HFFc6 (cell line): ENCODE measurements around the gene PCDHGA7. TPM values are rescaled to one million over a fixed set of nuclear protein-coding genes. Genes with fewer than 3 reads are reported as not detected.
"Not testable (repeated sequence)": the region's sequence is repeated elsewhere in the genome, so short reads cannot be mapped to it uniquely, and the experiment has no call there.

Experiments
- DNase-seq: peaks from one replicate; pipeline ENCODE4 v3.0.0-alpha.2; 2018
- H3K27ac Mint-ChIP-seq: 2 replicates; pipeline ENCODE4 v1.8.0; 2020; ENCODE audit warnings: mild to moderate bottlenecking, mixed read lengths
- H3K27me3 Mint-ChIP-seq: 2 replicates; pipeline ENCODE4 v1.8.0; 2021; ENCODE audit warnings: mild to moderate bottlenecking, moderate library complexity, mixed read lengths; ENCODE audit not compliant: insufficient read depth
- H3K36me3 Mint-ChIP-seq: 2 replicates; pipeline ENCODE4 v1.8.0; 2021; ENCODE audit warnings: low read depth, mixed read lengths
- H3K4me1 Mint-ChIP-seq: 2 replicates; pipeline ENCODE4 v1.8.0; 2020; ENCODE audit warnings: low read depth, mixed read lengths
- H3K4me3 Mint-ChIP-seq: 2 replicates; pipeline ENCODE4 v1.8.0; 2020; ENCODE audit warnings: mild to moderate bottlenecking, moderate library complexity, mixed read lengths
- H3K9me3 Mint-ChIP-seq: 2 replicates; pipeline ENCODE4 v1.8.0; 2020; ENCODE audit warnings: mild to moderate bottlenecking, mixed read lengths
- CTCF ChIP-seq: fragments of 200-600 bp; sonication (generic); IDR thresholded peaks from 2 replicates; pipeline ENCODE4 v1.5.0; 2021; ENCODE audit warnings: antibody characterized with exemption, mild to moderate bottlenecking
- long read RNA-seq: library from polyadenylated mRNA; unstranded; transcript quantifications from one replicate; pipeline ENCODE4 v2.0.0, GENCODE V29; 2019
- total RNA-seq, 6 experiments: library from RNA; stranded (reverse); fragmentation: NEBNext Ultra II Directional; extraction: Animal tissue kit (Norgen Biotek cat#: 25700); gene quantifications; 2 replicates in 1 of 6; 3 replicates in 5 of 6; pipeline ENCODE4 v1.2.3, GENCODE V29; 2021

PCDHGA7 gene
- total RNA-seq = 10 to 100 TPM in 4 of 6 experiments, 1 to 10 TPM in 2; 2.4 to 12.5 (median 11.6) TPM
- long read RNA-seq = 0 reads

DNA sequence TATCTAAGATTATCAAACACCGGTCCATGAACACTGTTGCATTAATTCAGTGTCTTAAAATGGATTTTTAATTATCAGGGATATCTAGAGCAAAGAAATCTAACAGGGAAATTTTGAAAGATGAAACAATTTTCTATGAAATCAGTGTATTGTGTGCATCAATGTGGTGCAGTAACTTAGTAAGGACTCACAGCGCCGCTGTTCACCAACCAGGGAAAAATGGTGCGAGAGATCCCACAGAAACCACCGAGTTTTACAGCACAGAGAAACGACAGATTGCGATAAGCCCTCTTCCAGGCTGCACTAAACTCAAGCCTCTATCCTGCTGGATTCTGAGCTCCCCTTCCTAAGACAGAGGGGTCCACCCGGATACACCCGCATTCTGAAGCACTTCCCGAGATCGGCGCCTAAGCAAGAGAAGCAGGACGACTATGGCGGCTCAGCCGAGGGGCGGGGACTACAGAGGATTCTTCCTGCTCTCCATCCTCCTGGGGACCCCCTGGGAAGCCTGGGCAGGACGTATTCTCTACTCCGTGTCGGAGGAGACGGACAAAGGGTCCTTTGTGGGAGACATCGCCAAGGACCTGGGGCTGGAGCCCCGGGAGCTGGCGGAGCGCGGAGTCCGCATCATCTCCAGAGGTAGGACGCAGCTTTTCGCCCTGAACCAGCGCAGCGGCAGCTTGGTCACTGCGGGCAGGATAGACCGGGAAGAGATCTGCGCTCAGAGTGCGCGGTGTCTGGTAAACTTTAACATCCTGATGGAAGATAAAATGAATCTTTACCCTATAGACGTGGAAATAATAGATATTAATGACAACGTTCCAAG, at the start of gene PCDHGA7:
Gene PCDHGA7, plus strand, starts transcription at position 274 of the 826 bp plus-strand sequence. Its CDS starts 158 bp downstream, at position 432.
- Mint-ChIP-seq H3K27me3 (no peaks in the 10 kb centered on the region), H3K27ac (peak within 1 kb of the TSS; percentile 87), H3K4me1 (peaks cover 13% of the 10 kb centered on the region; the same call in 1 of the 2 replicates), H3K4me3 (peak within 1 kb of the TSS; percentile 95), H3K9me3 (peaks cover 53% of the 10 kb centered on the region), H3K36me3 (peaks cover 47% of the 10 kb centered on the region)
- peak; percentile 70 for TF ChIP-seq CTCF
- DNase-seq = no peak

GRCh38 chr5:141338538-141339306, 43.8 kb upstream of the PCDHGA7 start, which contains the start of gene PCDHGA2:
Gene PCDHGA2, plus strand, starts transcription at chr5:141338760.
- peaks cover 13% of the 10 kb centered on the region for H3K4me1 Mint-ChIP-seq
- H3K27me3 Mint-ChIP-seq = peaks cover 2% of the 10 kb centered on the region
- H3K9me3 Mint-ChIP-seq = peaks cover 18% of the 10 kb centered on the region
- TF ChIP-seq CTCF = peak; percentile 72
- peak within 1 kb of the TSS; percentile 65; the same call in 1 of the 2 replicates for H3K4me3 Mint-ChIP-seq
- peaks cover 16% of the 10 kb centered on the region for H3K36me3 Mint-ChIP-seq
- H3K27ac Mint-ChIP-seq = no peak within 1 kb of the TSS
- peak; percentile 17 for DNase-seq

- peaks cover 28% of the 10 kb centered on the region for H3K36me3 Mint-ChIP-seq
- H3K9me3 Mint-ChIP-seq = peaks cover 36% of the 10 kb centered on the region
- DNase-seq, H3K4me1 Mint-ChIP-seq, H3K27me3 Mint-ChIP-seq, H3K4me3 Mint-ChIP-seq, H3K27ac Mint-ChIP-seq: not testable (repeated sequence)
Observed at GRCh38 chr5:141340781-141341354, 41.7 kb upstream of the PCDHGA7 start.

GRCh38 chr5:141342773-141343172, 39.8 kb upstream of the PCDHGA7 start:
- no peak for DNase-seq
- H3K27ac Mint-ChIP-seq = no peak overlapping the region
- H3K27me3 Mint-ChIP-seq = no peaks in the 10 kb centered on the region; the same call in 1 of the 2 replicates
- H3K9me3 Mint-ChIP-seq = peaks cover 43% of the 10 kb centered on the region
- peaks cover 33% of the 10 kb centered on the region for H3K36me3 Mint-ChIP-seq
- H3K4me1 Mint-ChIP-seq = peaks cover 9% of the 10 kb centered on the region
- no peak overlapping the region for H3K4me3 Mint-ChIP-seq
- TF ChIP-seq CTCF = no peak

- H3K9me3 Mint-ChIP-seq = peaks cover 42% of the 10 kb centered on the region
- peaks cover under 1% of the 10 kb centered on the region for H3K27me3 Mint-ChIP-seq
- peaks cover 33% of the 10 kb centered on the region for H3K36me3 Mint-ChIP-seq
- peaks cover 9% of the 10 kb centered on the region for H3K4me1 Mint-ChIP-seq
- peak within 1 kb of the TSS; percentile 91 for H3K4me3 Mint-ChIP-seq
- TF ChIP-seq CTCF = peak; percentile 78
- DNase-seq = peak; percentile 57
- peak within 1 kb of the TSS; percentile 95 for H3K27ac Mint-ChIP-seq
Observed at GRCh38 chr5:141343242-141343952, 39.1 kb upstream of the PCDHGA7 start, which contains the start of gene PCDHGA3. Gene PCDHGA3, plus strand, starts transcription at chr5:141343829. Its CDS starts 205 bp downstream, at chr5:141344034.
